Stimulated activated CD4-positive, alpha-beta T cell treated with anti-CD3 and anti-CD28 coated beads, Interleukin-2, amount 100 ng/mL, for 4 hours (primary cell): ENCODE results near the gene EXOC6.
"Not testable (repeated sequence)": the region's sequence is repeated elsewhere in the genome, so short reads cannot be mapped to it uniquely, and the experiment has no call there.

ENCODE experiments used
- DNase-seq: peaks from one replicate; pipeline ENCODE4 v3.0.0-alpha.2; 2020; ENCODE audit warnings: low read depth

Gene EXOC6

GRCh38 chr10:92946491-92946890 lies 98.2 kb downstream of the EXOC6 start:
- no peak for DNase-seq

- not testable (repeated sequence) for DNase-seq
Measured at GRCh38 chr10:92952573-92952972, 104.3 kb downstream of the EXOC6 start.

GRCh38 chr10:92957223-92958010 lies 109.1 kb downstream of the EXOC6 start:
- DNase-seq: no peak

- no peak for DNase-seq
Measured at GRCh38 chr10:92961638-92962037, 113.3 kb downstream of the EXOC6 start.

- DNase-seq: no peak
Measured at GRCh38 chr10:92965314-92965713, 117.0 kb downstream of the EXOC6 start.

- no peak for DNase-seq
Measured at GRCh38 chr10:92967641-92968040, 119.3 kb downstream of the EXOC6 start.

GRCh38 chr10:92969151-92969550 lies 120.8 kb downstream of the EXOC6 start:
- no peak for DNase-seq

- no peak for DNase-seq
Measured at GRCh38 chr10:92970301-92971070, 122.2 kb downstream of the EXOC6 start.

GRCh38 chr10:92972066-92972870 lies 123.9 kb downstream of the EXOC6 start:
- no peak for DNase-seq

GRCh38 chr10:92972886-92973285 lies 124.6 kb downstream of the EXOC6 start:
- no peak for DNase-seq

GRCh38 chr10:92976278-92976677 lies 128.0 kb downstream of the EXOC6 start:
- not testable (repeated sequence) for DNase-seq

- no peak for DNase-seq
Measured at GRCh38 chr10:92989250-92989649, 140.9 kb downstream of the EXOC6 start.

- DNase-seq: peak; percentile 11
Measured at GRCh38 chr10:92990615-92991014, 142.3 kb downstream of the EXOC6 start.

GRCh38 chr10:92991513-92991912 lies 143.2 kb downstream of the EXOC6 start:
- DNase-seq: no peak

- DNase-seq: no peak
Measured at GRCh38 chr10:92993699-92994272, 145.5 kb downstream of the EXOC6 start.

GRCh38 chr10:92995509-92995908 lies 147.2 kb downstream of the EXOC6 start:
- no peak for DNase-seq

- no peak for DNase-seq
Measured at GRCh38 chr10:92997620-92998019, 149.3 kb downstream of the EXOC6 start.

GRCh38 chr10:92999191-92999590 lies 150.9 kb downstream of the EXOC6 start:
- no peak for DNase-seq

- no peak for DNase-seq
Measured at GRCh38 chr10:93006435-93007039, 158.2 kb downstream of the EXOC6 start.

GRCh38 chr10:93015722-93016121 lies 167.4 kb downstream of the EXOC6 start:
- no peak for DNase-seq

GRCh38 chr10:93023013-93023650 lies 174.8 kb downstream of the EXOC6 start:
- no peak for DNase-seq
